Superior temporal gyrus (tissue), 1 donor: Measurements from ENCODE around the gene DYNC1H1.
A peak's percentile ranks its signal among the peaks of the same experiment; 100 is the strongest.

Experiments
- DNase-seq: peaks from one replicate; pipeline ENCODE4 v3.0.0-alpha.2; 2016; ENCODE audit errors: extremely low spot score

Gene DYNC1H1

DNA sequence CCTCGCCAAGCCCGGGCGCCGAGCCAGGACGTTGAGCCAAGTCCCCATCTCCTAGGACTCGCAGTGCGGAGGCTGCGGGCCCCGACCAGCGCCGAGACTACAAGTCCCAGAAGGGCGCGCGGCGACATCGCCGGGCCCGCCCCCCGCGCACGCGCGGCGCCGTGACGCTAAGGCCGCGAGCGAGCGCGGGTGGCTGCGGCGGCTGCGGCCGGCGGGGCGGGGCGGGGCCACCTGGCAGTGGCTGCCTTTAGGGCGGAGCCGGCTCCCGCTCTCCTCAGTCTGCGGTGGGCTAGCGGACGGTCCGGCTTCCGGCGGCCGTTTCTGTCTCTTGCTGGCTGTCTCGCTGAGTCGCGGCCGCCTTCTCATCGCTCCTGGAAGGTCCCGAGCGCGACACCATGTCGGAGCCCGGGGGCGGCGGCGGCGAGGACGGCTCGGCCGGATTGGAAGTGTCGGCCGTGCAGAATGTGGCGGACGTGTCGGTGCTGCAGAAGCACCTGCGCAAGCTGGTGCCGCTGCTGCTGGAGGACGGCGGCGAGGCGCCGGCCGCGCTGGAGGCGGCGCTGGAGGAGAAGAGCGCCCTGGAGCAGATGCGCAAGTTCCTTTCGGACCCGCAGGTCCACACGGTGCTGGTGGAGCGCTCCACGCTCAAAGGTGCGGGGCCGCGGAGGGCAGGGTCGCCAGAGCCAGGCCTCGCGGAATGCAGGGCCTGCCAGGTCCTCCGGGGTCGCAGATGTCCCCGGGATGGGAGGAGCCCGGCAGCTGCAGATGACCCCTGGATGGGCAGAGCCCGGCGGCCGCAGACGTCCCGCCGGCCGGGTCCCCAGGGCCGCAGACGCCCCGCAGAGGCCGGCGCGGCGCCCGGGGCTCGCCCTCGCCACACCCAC is at the start of gene DYNC1H1:
TSS of gene DYNC1H1 (plus strand) at position 277 of the 884 bp plus-strand sequence. CDS start at position 396, 119 bp downstream.
- DNase-seq = peak; percentile 92

DNA sequence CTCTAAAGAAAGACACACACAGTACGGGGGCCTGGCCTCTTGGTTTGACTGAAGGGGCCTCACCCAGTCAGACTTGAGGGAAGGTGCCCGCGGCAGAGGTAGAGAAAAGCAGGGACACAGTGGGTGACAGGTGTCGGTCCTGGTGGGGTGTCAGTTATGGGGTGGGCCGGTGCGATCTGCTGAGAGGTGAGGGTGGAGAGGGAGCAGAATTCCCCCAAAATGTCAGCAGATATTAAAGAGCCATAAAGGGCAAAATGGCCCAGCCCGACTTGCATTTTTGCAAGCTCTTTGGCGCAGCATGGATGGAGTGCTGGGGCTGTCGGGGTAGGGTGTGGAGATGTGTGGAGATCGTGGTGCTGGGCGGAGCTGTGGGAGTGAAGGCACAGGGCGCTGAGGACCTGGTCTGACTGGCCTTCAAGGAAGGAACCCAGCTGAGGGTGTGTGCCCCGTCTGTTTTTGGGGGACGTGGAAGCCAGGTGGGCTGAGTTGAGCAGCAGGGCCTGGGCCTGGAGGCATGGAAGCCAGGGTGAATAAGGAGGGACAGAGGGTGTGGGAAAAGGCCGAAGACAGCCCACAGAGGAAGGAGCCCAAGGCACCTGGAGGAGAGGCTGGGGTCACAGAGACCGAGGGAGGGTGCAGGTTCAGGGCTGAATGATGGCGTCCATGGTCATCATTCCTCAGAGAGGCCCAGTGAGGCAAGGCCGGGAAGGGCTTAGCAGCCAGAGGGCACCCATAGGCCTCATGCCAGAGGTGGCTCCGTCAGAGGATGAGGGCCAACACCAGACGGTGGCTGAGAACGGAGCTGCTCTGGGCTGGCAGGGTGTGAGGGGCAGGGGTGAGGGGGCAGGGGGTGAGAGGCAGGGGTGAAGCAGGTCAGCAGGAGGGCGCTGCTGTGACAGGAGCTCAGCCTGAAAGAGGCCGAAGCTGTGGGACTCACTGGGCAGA is 48.2 kb upstream of the DYNC1H1 start:
- no peak for DNase-seq

DNA sequence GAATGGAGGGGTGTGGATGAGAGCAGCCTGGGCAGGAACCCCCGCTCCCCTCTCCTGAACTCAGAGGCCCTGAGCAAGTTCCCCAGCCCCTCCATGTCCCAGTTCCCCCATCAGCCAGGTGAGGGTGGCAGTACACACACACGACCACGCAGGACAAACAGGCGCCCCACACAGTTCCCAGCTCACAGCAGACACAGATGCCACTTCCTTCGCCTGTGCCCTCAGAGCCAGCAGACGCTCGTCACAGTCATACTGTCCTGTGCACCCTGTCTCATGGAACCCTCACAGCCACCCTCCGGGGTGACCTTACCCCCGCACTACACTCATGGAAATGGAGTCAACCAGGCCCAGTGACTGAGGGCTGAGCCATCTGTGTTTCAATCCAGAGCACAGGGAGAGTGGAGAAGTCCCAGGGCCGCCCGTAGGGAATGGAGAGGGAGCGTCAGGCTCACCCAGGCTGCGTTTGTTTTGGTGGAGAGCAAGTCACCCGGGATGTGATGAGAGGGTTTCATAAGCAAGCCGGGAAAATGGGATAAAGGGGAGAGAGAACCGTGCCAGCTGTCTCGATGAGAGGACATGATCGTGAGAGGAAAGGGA is 47.5 kb upstream of the DYNC1H1 start:
- no peak for DNase-seq

DNA sequence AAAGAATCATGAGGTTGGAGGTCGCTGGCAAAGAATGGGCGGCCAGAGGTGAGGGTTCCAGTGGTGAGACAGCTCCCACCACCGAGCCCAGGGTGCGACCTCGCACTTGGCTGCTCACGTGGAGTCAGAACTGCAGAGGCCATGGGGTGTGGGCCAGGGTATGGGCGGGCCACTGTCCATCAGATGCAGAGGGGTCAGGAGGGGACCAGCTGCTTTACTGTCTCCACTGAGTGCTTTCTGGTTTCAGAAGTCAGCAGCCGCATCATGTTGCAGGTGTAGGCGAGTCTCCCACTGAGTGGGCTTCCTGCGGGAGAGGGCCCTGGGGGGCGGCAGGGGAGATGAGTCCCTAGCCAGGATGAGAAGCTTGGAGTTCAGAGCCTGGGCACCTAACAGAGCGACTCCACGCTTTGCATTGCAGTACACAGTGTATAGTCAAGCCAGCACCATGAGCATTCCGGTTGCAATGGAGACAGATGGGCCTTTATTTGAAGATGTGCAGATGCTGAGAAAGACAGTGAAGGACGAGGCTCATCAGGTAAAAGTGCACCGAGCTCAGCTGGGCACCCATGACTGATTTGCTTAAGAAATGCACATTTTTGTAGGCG is 46.9 kb upstream of the DYNC1H1 start:
- no peak for DNase-seq

DNA sequence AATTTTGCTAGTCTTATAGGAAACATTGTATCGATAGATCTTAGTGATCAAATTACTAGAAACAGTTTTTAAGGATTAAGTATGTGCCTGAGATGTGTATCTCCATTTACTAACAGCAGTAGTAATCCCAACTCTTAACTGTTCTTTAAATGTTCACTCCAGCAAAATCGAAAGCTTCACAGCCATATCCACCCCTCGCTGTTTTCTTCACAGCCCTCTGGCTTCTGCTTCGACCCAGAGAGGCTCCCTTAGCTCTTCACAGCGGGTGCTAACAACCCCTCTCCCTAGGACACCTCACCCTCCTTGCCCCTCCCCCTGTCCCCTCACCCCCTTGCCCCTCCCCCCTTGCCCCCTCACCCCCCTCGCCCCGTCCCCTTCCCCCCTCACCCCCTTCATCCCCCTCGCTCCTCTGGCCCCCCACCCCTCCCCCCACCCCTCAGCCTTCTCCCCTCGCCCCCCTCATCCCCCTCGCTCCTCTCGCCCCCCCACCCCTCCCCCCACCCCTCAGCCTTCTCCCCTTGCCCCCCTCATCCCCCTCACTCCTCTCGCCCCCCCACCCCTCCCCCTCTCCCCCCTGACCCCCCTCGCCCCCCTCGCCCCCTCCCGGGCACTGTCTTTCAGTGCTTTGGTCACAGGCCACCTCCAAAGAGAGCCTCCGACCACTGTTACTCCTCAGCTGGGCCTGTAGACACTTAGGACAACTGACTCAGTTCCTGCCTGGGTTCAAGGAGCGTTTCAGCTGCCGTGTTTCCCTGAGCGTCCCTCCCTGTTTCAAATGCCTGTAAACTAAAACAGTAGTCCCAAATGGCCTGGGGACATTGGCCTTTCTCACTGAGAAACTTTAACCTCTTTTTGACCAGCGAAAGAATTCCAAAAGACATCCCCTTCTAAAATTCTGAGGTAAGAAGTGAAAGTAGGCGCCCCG is 46.0 kb upstream of the DYNC1H1 start:
- no peak for DNase-seq

DNA sequence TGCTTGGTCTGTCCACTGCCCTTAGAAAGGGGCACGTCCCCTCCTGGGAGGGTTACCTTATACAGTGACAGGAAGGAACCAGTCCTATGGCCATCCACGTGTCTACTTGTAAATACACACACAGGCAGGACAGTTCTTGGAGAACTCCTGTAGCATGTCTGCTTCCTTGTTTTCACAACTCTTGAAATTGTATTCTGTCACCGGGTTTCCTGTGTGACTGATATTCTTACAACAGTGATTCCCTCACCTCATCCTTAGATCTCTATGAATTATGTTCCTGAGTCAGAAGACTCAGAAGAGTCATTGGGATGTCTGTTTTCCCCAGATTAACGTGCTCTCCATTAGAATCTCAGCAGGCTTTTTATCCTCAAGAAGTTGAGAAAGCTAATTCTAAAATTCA is 44.1 kb upstream of the DYNC1H1 start:
- no peak for DNase-seq

DNA sequence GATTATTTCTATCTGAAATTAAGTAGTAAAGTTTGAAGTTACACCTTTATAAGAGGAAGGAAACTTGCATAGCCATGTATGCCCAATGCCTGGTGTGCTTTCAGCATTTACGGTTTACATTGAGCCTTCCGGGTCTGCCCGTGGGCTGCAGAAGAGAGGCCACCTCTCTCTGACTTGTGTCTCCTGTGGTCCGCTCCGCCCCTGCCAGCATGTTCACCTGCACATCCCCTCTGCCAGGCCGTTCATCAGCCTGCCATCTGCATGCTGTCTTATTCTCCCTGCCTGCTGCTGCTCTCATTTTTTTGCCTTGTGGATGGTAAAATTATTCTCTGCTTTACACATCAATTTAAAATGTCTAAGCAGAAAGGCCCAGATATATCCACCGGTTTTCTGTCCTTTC is 41.5 kb upstream of the DYNC1H1 start:
- DNase-seq = no peak

DNA sequence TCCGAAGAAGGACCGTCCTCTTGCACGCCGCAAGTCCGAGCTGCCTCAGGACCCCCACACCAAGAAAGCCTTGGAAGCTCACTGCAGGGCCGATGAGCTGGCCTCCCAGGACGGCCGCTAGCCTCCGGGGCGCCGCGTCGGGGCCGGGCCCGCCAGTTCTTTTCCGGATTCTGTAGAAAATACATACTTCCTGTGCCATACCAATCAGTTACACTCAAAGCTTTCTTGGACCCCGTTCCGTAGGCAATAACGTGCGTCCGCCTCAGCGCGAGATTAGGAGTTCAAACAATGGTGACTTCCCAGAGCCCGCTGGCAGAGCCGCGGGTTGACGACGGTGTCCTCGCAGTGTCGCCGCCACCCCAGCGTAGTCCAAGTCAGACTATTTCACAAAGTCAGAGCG is 39.2 kb upstream of the DYNC1H1 start:
- no peak for DNase-seq

DNA sequence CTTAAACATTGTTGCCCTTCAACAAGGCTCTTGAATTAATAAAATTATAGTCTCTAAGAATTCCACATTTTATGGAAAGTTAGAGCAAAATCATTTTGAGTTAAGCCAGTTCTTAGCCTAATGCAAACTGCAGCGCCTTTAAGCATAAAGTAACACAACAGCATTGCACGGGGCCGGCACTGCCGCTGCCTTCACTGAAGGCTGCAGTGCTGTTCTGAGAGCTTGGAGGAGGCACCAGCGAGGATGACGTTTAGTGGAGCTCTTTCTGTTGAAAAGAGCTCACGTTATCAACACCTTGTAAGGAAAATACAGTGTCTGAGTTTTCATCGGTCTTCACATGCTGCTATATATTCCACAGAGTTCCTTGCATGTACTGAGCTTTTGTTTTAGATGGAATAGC is 38.3 kb upstream of the DYNC1H1 start:
- peak; percentile 49 for DNase-seq

DNA sequence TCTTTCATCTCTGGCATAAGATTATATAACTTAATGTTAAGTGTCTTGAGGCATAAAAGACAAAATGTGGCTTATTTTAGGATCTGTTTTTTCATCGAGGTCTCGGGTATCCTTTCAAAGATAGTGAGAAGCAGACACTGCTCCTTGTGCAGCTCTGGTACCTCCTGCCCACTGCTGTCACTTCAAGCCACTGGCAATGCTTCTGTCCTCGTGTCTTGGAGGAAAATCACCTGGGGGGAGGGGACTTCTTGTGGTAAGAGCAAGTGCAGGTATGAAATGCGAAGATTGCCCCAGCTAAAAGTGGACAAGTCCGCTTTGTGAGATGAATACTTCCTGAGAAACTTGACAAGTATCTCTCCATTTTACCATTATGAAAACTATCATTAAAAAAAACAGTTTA is 37.8 kb upstream of the DYNC1H1 start:
- DNase-seq = no peak

DNA sequence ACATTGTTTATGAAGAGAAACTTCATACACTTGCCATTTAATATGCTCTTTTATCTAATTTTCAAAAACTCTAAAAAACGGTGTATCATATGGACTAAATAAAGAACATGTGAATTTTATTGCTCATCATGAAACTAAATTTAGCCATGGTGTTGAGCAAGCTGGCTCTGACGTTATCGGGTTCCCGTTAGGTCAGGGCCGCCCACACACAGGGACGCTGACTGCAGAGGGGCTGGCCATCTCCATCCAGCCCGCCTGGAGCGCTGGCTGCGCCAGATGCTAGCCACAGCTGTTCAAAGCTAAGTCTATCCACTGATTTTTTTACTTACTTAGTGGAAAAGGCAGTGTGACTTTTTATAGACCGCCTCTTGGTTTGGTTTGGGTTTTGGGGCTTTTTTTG is 36.5 kb upstream of the DYNC1H1 start:
- DNase-seq = peak; percentile 47

DNA sequence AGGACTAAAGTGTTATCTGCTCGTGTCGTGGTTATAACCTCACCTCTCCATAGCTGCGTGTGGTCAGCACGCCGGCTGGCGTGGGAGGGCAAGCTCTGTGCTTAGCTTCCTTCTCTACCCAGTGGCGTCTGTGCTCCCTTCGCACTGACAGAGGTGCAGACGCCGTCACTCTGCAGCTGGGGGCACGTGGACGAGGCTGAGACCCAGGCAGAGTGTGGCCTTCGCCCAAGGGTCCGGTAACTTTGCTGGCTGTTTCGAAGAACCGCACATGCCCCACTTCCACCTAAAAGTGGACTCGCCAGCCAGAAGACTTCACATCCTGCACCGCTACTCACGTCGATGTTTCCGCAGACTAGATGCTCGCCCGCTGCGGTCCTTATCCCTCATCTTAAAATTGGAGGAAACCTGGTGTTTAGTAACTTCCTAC is 35.9 kb upstream of the DYNC1H1 start:
- DNase-seq = no peak

DNA sequence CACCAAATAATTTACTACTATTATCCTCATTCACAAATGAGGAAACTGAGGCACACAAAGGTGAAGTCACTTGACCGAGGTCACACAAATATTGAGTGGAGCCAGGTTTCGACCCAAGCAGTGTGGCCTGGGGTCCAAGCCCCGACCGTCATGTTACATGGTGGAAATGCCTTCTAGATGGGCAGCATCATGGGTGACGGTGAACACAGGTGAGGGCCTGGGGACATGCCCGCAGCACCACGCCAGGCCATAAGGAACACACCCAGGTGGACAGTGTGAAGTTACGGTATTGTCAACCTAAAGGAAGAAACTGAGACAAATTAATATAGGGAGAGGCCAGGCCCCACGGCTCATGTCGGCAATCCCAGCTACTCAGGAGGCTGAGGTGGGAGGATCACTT is 35.3 kb upstream of the DYNC1H1 start:
- no peak for DNase-seq

DNA sequence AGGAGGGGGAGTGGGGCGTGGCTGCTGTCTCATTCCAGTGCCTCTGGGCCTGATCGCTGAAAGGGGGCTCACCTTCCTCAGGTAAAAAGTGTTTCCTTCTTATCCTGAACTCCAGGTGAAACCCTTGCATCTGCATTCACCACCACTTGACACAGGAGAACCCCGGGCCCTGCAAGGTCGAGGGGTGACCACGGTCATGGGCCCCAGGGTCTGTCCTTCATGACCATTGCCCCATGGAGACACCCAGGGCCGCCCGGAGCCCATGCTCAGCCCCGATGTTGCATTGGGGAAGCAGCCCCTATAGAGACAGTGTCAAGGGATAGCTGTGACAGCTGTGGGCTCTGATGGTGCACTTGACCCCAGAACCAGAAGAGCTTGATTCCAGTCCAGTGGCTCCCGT is 34.4 kb upstream of the DYNC1H1 start:
- DNase-seq = no peak

DNA sequence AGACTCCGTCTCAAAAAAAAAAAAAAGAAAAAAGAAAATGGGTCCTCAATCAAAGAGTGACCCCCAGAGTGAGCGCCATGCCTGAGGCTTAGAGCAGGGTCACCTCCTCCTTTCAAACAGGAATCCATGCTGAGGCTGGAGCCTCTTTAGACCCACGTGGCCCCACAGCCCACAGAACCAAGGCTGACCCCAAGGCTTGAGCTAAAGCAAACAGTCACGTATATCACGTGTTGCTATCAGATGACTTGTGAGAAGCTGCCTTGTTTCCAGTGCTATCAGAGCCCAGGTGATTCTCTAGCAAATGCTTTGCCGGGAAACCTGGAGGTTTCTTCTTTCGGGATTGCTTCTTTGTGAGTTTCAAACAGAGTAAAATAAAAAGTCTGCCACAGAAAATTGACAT is 31.7 kb upstream of the DYNC1H1 start:
- no peak for DNase-seq

DNA sequence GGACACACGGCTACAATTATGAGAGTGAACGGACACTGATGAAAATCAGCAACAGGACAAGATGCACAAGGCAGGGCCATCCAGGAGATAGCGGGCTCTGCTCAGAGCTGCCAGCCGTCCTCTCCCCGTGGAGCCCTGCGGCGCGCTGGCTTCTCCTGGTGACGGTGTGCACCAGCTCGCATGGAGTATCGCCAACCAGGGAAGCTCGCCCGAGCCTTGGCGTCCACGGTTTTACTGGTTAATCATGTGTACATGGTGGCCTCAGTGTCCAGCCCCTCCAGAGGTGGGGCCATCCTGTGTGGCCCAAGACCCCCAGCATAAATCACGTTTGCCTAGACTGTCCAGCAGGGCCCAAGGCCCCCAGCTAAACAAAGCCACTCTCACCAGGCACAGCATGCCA is 31.2 kb upstream of the DYNC1H1 start:
- no peak for DNase-seq

DNA sequence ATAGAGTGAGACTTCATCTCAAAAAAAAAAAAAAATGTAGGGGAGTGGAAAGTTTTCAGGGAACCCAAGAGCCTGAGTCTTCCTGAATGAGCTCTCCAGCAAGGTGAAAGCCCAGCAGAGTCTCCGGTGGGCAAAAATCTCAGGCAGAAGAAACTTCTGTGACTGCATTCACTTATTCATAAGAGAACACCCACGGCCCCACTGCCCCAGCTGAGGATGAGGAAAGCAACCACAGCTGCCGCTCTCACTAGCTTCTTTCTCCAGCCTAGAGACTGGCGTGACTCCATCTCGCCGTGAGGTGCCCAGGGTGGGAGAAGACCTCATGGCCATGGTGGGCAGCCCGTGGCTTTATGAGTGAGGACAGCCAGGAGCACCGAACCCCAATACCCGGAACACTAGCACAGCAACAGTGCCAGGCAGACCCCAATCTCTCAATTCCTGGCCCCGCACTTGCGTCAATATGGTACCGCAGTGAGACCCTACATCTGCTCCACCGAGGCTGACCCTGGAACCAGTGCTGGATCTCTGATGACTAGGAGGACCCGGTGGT is 29.7 kb upstream of the DYNC1H1 start:
- no peak for DNase-seq

DNA sequence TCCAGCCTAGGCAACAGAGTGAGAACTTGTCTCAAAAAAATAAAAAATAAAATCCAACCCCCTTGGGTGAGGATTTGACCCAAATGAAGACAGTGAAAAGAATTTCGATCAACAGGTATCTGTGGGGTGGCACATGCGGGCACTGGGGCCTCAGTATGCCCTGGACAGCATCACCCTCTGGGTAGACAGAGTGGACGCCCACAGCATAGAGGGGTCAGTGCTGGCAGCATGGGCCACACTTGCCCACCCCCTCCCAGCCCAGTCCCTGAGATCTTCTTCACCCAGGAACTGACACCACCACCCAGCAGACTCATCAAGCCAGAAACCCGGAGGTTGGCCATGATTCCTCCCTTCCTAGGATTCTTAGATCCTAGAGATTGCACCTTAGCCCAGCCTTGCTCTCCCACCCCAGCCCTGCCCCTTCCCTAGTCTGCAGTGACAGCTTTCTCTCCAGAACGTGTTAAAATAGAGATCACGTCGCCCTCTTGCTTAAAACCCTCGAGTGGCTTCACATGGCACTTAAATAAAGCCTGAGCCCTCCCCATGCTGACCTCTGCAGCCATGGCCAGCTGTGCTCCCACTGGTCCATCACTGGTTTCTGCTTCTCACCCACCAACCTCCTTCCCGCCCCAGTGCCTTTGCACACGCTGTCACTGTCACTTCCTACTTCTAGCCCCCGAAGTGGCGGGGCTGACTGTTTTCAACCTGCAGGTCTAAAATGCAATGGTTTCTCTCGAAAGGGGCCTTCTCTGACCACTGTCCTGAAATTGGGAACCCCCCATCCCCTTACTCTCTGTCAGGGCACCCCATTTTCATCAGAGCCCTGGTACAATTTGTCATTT is 26.2 kb upstream of the DYNC1H1 start:
- no peak for DNase-seq

DNA sequence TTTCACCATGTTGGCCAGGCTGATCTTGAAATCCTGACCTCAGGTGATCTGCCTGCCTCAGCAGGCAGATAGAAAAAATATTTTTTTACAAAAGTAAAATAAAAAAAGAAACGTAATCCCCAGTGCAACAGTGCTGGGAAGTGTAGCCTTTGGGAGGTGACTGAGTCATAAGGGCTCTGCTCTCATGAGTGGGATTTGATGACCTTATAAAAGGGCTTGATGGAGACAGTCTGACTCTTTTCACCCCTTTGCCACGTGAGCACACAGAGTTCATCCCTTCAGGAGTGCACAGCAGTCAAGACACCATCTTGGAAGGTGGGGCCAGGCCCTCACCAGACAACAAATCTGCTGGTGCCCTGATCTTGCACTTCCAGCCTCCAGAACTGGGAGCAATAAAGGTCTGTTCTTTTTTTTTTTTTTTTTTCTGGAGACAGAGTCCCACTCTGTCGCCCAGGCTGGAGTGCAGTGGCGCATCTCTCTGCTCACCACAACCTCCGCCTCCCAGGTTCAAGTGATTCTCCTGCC is 24.7 kb upstream of the DYNC1H1 start:
- DNase-seq = no peak
